Non-pigmented ciliary epithelial cell (primary cell): ENCODE data around the gene ECE1.
"Not testable (repeated sequence)": the region's sequence is repeated elsewhere in the genome, so short reads cannot be mapped to it uniquely, and the experiment has no call there.

ENCODE experiments used
- DNase-seq: peaks from one replicate; pipeline ENCODE4 v3.0.0-alpha.2; 2010; ENCODE audit warnings: low read depth

The ECE1 gene

GRCh38 chr1:21292503-21292983, 2.3 kb upstream of the ECE1 start:
- no peak for DNase-seq

- no peak for DNase-seq
Observed at GRCh38 chr1:21291964-21292363, 1.7 kb upstream of the ECE1 start.

- no peak for DNase-seq
Observed at GRCh38 chr1:21291184-21291583, 921 bp upstream of the ECE1 start.

- DNase-seq = no peak
Observed at GRCh38 chr1:21290546-21290944, 282 bp upstream of the ECE1 start.

GRCh38 chr1:21289127-21289526, 1.1 kb downstream of the ECE1 start:
- no peak for DNase-seq

- no peak for DNase-seq
Observed at GRCh38 chr1:21287905-21288514, 2.3 kb downstream of the ECE1 start.

- not testable (repeated sequence) for DNase-seq
Observed at GRCh38 chr1:21285386-21285785, 4.9 kb downstream of the ECE1 start.

- no peak for DNase-seq
Observed at GRCh38 chr1:21285055-21285372, 5.2 kb downstream of the ECE1 start.

GRCh38 chr1:21284206-21285054, 5.8 kb downstream of the ECE1 start:
- DNase-seq = no peak

GRCh38 chr1:21283524-21283923, 6.7 kb downstream of the ECE1 start:
- DNase-seq = no peak

GRCh38 chr1:21282020-21282419, 8.2 kb downstream of the ECE1 start:
- DNase-seq = not testable (repeated sequence)

- no peak for DNase-seq
Observed at GRCh38 chr1:21280482-21280881, 9.8 kb downstream of the ECE1 start.

- no peak for DNase-seq
Observed at GRCh38 chr1:21280011-21280471, 10.2 kb downstream of the ECE1 start.

GRCh38 chr1:21278860-21279845, 11.1 kb downstream of the ECE1 start:
- DNase-seq = no peak

GRCh38 chr1:21278208-21278859, 11.9 kb downstream of the ECE1 start:
- DNase-seq = no peak

GRCh38 chr1:21277180-21277579, 13.1 kb downstream of the ECE1 start:
- DNase-seq = no peak

- no peak for DNase-seq
Observed at GRCh38 chr1:21272540-21272939, 17.7 kb downstream of the ECE1 start.

- DNase-seq = no peak
Observed at GRCh38 chr1:21271550-21271949, 18.7 kb downstream of the ECE1 start.

GRCh38 chr1:21270086-21270689, 20.1 kb downstream of the ECE1 start:
- DNase-seq = no peak

- no peak for DNase-seq
Observed at GRCh38 chr1:21269461-21270085, 20.7 kb downstream of the ECE1 start.
